NOMO-1 (cell line): ENCODE measurements around the gene WDR89.
A peak's percentile ranks its signal among the peaks of the same experiment; 100 is the strongest.
"Not testable (repeated sequence)": the region's sequence is repeated elsewhere in the genome, so short reads cannot be mapped to it uniquely, and the experiment has no call there.

Experiments used
- DNase-seq, 2 experiments: peaks; one replicate each; lab custom pipeline; 2025; ENCODE audit not compliant: unreplicated experiment in 2 of 2; lab: John Stamatoyannopoulos, UW

WDR89 gene

GRCh38 chr14:63654936-63655335 lies 13.3 kb upstream of the WDR89 start:
- no peak for DNase-seq

GRCh38 chr14:63654346-63654745 lies 12.7 kb upstream of the WDR89 start:
- no peak for DNase-seq

- DNase-seq: no peak
These were observed 10.7 kb upstream of the WDR89 start for GRCh38 chr14:63652406-63652805.

GRCh38 chr14:63650256-63650952 lies 8.7 kb upstream of the WDR89 start:
- DNase-seq: no peak

- DNase-seq: no peak
These were observed 6.2 kb upstream of the WDR89 start for GRCh38 chr14:63647696-63648410.

- no peak for DNase-seq
These were observed 3.1 kb upstream of the WDR89 start for GRCh38 chr14:63644741-63645140.

GRCh38 chr14:63642656-63643382 lies 1.1 kb upstream of the WDR89 start:
- DNase-seq: no peak

- peak; percentile 88 to 93 for DNase-seq
These were observed 549 bp upstream of the WDR89 start for GRCh38 chr14:63642229-63642611.

GRCh38 chr14:63638493-63638892 lies 3.2 kb downstream of the WDR89 start:
- no peak for DNase-seq

- DNase-seq: not testable (repeated sequence)
These were observed 5.5 kb downstream of the WDR89 start for GRCh38 chr14:63636094-63636635.

- DNase-seq: no peak
These were observed 7.9 kb downstream of the WDR89 start for GRCh38 chr14:63633801-63634200.

- DNase-seq: peak in 1 of 2 experiments; percentile 8
These were observed 8.6 kb downstream of the WDR89 start for GRCh38 chr14:63632932-63633514.

- DNase-seq: no peak
These were observed 17.0 kb downstream of the WDR89 start for GRCh38 chr14:63624701-63625100.

- no peak for DNase-seq
These were observed 17.5 kb downstream of the WDR89 start for GRCh38 chr14:63624203-63624602.

- DNase-seq: not testable (repeated sequence)
These were observed 19.7 kb downstream of the WDR89 start for GRCh38 chr14:63621975-63622374.

GRCh38 chr14:63616015-63616414 lies 25.7 kb downstream of the WDR89 start:
- DNase-seq: no peak

GRCh38 chr14:63614679-63615363 lies 26.9 kb downstream of the WDR89 start:
- DNase-seq: no peak

GRCh38 chr14:63611078-63611477 lies 30.6 kb downstream of the WDR89 start:
- no peak for DNase-seq

- DNase-seq: no peak
These were observed 36.6 kb downstream of the WDR89 start for GRCh38 chr14:63605041-63605532.

GRCh38 chr14:63604626-63605025 lies 37.0 kb downstream of the WDR89 start:
- no peak for DNase-seq
